A673 (cell line): ENCODE results near the gene PPP1R12A.

Experiments used
- CTCF ChIP-seq: fragments of 300-800, 200-600 bp; sonication (generic); conservative IDR thresholded peaks from 2 replicates; pipeline ENCODE4 v1.5.1; 2017; ENCODE audit warnings: low read depth, mild to moderate bottlenecking, antibody characterized with exemption, low read length, moderate library complexity, mixed read lengths
- EZH2 ChIP-seq: fragments of 200-600 bp; sonication (generic); IDR thresholded peaks from 2 replicates; pipeline ENCODE4 v1.6.1; 2017; ENCODE audit warnings: borderline replicate concordance, low read depth, mild to moderate bottlenecking, mixed read lengths, antibody characterized with exemption, low read length; ENCODE audit not compliant: poor library complexity, severe bottlenecking

GRCh38 chr12:79843978-79844377 is 90.9 kb downstream of the PPP1R12A start:
- TF ChIP-seq CTCF (no peak), EZH2 (no peak)
